NB4 (cell line): ENCODE measurements around the gene PECR.

Experiments
- DNase-seq: peaks from one replicate; pipeline ENCODE4 v3.0.0; 2010; ENCODE audit warnings: low read depth
- H3K4me3 ChIP-seq: one replicate; pipeline ENCODE4 v1.5.1; 2011; ENCODE audit warnings: mild to moderate bottlenecking, low read depth, low read length, moderate library complexity
- MYC ChIP-seq: IDR thresholded peaks from 2 replicates; pipeline ENCODE4 v1.6.1; 2011; ENCODE audit warnings: low read depth, low read length
- POLR2A ChIP-seq: IDR thresholded peaks from 2 replicates; pipeline ENCODE4 v1.6.1; 2011; ENCODE audit warnings: mild to moderate bottlenecking; ENCODE audit not compliant: insufficient read length; ENCODE audit errors: extremely low read depth
- TF ChIP-seq, protein P1 (sequence below): IDR thresholded peaks from 2 replicates; pipeline ENCODE4 v1.6.1; 2011; ENCODE audit warnings: low read depth, low read length
- TF ChIP-seq, protein P2 (sequence below): IDR thresholded peaks from one replicate; pipeline ENCODE4 v1.5.1; 2012; ENCODE audit warnings: low read depth, low read length

Gene PECR

DNA sequence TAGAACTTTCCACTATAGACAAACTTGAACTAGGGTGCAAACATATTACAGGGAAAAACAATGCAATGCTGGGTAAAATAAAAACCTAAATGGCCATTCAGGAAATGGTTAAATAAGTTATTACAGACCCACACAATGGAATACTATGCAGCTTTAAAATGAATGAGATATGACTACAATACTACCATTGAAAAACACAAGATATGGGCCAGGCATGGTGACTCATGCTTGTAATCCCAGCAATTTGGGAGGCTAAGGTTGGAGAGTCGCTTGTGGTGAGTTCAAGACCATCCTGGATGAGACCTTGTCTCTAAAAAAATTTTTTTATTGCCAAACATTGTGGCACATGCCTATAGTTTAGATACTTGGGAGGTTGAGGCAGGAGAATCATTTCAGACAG is 6.8 kb downstream of the PECR start:
- no peak for DNase-seq
- no peak overlapping the region for H3K4me3 ChIP-seq
- TF ChIP-seq, protein P1, sequence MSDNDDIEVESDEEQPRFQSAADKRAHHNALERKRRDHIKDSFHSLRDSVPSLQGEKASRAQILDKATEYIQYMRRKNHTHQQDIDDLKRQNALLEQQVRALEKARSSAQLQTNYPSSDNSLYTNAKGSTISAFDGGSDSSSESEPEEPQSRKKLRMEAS, result no peak
- TF ChIP-seq MYC (no peak), POLR2A (no peak)
- TF ChIP-seq, protein P2, sequence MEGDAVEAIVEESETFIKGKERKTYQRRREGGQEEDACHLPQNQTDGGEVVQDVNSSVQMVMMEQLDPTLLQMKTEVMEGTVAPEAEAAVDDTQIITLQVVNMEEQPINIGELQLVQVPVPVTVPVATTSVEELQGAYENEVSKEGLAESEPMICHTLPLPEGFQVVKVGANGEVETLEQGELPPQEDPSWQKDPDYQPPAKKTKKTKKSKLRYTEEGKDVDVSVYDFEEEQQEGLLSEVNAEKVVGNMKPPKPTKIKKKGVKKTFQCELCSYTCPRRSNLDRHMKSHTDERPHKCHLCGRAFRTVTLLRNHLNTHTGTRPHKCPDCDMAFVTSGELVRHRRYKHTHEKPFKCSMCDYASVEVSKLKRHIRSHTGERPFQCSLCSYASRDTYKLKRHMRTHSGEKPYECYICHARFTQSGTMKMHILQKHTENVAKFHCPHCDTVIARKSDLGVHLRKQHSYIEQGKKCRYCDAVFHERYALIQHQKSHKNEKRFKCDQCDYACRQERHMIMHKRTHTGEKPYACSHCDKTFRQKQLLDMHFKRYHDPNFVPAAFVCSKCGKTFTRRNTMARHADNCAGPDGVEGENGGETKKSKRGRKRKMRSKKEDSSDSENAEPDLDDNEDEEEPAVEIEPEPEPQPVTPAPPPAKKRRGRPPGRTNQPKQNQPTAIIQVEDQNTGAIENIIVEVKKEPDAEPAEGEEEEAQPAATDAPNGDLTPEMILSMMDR, result no peak

DNA sequence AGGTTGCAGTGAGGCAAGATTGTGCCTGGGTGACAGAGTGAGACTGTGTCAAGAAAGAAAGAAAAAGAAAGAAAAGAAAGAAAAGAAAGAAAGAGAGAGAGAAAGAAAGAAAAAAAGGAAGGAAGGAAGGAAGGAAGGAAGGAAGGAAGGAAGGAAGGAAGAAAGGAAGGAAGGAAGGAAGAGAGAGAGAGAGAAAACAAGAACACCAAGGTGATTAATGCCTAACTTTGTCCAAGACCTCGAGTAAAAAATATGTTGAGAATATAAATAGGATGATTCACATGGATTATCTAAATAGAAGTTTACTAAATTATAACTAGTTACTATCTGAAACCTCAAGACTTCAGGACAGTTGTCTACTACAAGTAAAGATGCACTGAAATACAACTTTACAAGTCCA is 7.2 kb downstream of the PECR start:
- TF ChIP-seq, protein P1, result no peak
- TF ChIP-seq, protein P2, result no peak
- TF ChIP-seq MYC (no peak), POLR2A (no peak)
- H3K4me3 ChIP-seq, result no peak overlapping the region
- DNase-seq, result no peak

GRCh38 chr2:216073773-216074172 is 7.8 kb downstream of the PECR start:
- DNase-seq, result no peak
- TF ChIP-seq, protein P2, result no peak
- no peak for TF ChIP-seq POLR2A
- no peak for TF ChIP-seq MYC
- TF ChIP-seq, protein P1, result no peak

GRCh38 chr2:216072473-216072872 is 9.1 kb downstream of the PECR start:
- TF ChIP-seq POLR2A (no peak), MYC (no peak)
- TF ChIP-seq, protein P2, result no peak
- TF ChIP-seq, protein P1, result no peak
- DNase-seq, result no peak
- H3K4me3 ChIP-seq, result no peak overlapping the region

More at GRCh38 chr2:216073773-216074172, 7.8 kb downstream of the PECR start:
- no peak overlapping the region for H3K4me3 ChIP-seq

DNA sequence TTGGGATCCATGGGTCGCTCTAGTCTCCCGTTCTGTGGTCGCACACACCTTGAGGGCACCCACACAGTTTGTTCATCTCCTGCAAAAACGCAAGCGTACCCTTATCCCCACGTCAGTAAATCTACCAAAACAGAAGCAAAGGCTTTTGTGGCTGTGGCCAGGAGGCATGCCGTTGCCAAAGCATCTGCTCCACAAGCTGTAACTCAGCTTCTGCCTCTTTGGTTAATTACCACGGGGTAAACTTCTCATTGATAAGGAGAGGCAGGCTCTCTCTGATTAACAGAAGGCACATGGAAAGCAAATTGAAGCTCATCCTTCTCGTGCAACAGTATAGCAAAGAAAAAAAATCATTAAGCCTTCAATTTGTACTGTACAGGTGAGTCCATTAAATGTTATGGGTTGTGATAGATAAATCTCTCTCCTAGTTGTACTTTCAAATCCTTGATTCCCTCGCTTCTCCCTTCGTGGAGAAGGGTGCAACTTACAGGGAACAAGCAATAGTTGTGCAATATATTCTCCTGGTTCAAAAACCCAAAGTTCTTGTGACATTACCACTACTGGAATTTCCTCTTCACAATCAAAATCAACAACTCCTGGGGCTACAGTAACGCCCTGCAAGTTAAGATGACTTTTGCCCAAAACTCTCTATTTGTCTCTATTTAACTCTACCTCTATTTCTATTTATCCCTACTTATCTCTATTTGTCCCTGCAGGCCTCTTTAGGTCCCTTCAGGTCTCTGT is 10.3 kb downstream of the PECR start:
- TF ChIP-seq MYC, result no peak
- TF ChIP-seq, protein P2, result no peak
- TF ChIP-seq, protein P1, result no peak
- TF ChIP-seq POLR2A, result no peak
- H3K4me3 ChIP-seq, result no peak overlapping the region
- no peak for DNase-seq

DNA sequence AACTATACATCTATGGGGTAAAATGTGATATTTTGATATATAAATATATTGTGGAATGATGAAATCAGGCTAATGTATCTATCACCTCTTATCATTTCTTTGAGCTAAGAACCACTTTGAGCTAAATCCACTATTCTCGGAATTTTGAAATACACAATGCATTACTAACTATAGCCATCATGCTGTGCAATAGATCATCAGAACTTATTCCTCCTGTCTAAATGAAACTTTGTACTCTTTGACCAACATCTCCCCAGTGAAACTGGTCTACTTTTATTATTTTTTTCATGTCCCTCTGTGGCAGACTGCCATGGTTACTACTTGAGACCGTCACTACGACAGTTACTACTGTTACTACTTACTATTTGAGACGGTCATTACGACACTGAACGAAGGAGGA is 11.4 kb downstream of the PECR start:
- TF ChIP-seq MYC (no peak), POLR2A (no peak)
- TF ChIP-seq, protein P2, result no peak
- TF ChIP-seq, protein P1, result no peak
- no peak overlapping the region for H3K4me3 ChIP-seq
- DNase-seq, result no peak
